Measurements from ENCODE around the gene PARP12. TPM values are rescaled to one million over a fixed set of nuclear protein-coding genes. Genes with fewer than 3 reads are reported as not detected.

The PARP12 gene
- total and polyA plus RNA-seq, 2 of the 13 experiments (the other 11 are each of a cell fraction or from before 2014, with no cell fraction given): 15.5 to 35.2 TPM

- TF ChIP-seq SOX6 (IDR thresholded peaks at IDR 0.05): no peak
- TF ChIP-seq SOX6 (CRISPR knock-in tag; IDR thresholded peaks at IDR 0.05): 0 out of 2 replicates have a peak, but pooled peaks have one; percentile 21
- no peak for TF ChIP-seq ZNF644 (CRISPR knock-in tag; IDR thresholded peaks at IDR 0.05; ENCODE audit: low read depth)
- TF ChIP-seq IRF2 (CRISPR knock-in tag; IDR thresholded peaks at IDR 0.05): peak; percentile 62; the same call in 1 of the 2 replicates
- peak; percentile 78 for TF ChIP-seq STAG1 (CRISPR knock-in tag; IDR thresholded peaks at IDR 0.05)
- TF ChIP-seq XRCC5 (optimal IDR thresholded peaks at IDR 0.05; ENCODE audit: low read length): peak; percentile 88
- no peak for TF ChIP-seq ZBTB14 (CRISPR knock-in tag; IDR thresholded peaks at IDR 0.05)
- peak; percentile 67 for TF ChIP-seq KDM2A (CRISPR knock-in tag; IDR thresholded peaks at IDR 0.05; ENCODE audit: borderline replicate concordance, low read depth)
- peak; percentile 33; the same call in 1 of the 2 replicates for TF ChIP-seq RARA (CRISPR knock-in tag; IDR thresholded peaks at IDR 0.05)
- TF ChIP-seq RFX3 (CRISPR knock-in tag; IDR thresholded peaks at IDR 0.05): no peak
- no peak for TF ChIP-seq SMYD3 (CRISPR knock-in tag; IDR thresholded peaks at IDR 0.05)
- TF ChIP-seq SCMH1 (CRISPR knock-in tag; IDR thresholded peaks at IDR 0.05; ENCODE audit: borderline replicate concordance): no peak
- TF ChIP-seq ZNF607 (CRISPR knock-in tag; IDR thresholded peaks at IDR 0.05; ENCODE audit: borderline replicate concordance): no peak
- TF ChIP-seq NR2F6 (IDR thresholded peaks at IDR 0.05): no peak
- peak; percentile 54; the same call in 1 of the 2 replicates for TF ChIP-seq NR2F6 (CRISPR knock-in tag; IDR thresholded peaks at IDR 0.05)
- TF ChIP-seq IKZF4 (CRISPR knock-in tag; IDR thresholded peaks at IDR 0.05; ENCODE audit: borderline replicate concordance, low read depth, not compliant biosample characterization): no peak
- TF ChIP-seq NFKB2 (CRISPR knock-in tag; IDR thresholded peaks at IDR 0.05; ENCODE audit: borderline replicate concordance): peak; percentile 19; the same call in 1 of the 2 replicates
- TF ChIP-seq ZFY (CRISPR knock-in tag; IDR thresholded peaks at IDR 0.05): no peak
- TF ChIP-seq SMC3 (IDR thresholded peaks at IDR 0.05; ENCODE audit: low read length): peak; percentile 29; the same call in 1 of the 2 replicates
- TF ChIP-seq KDM4B (CRISPR knock-in tag; IDR thresholded peaks at IDR 0.05): no peak; the same call in 1 of the 2 replicates
- no peak for TF ChIP-seq JARID2 (CRISPR knock-in tag; IDR thresholded peaks at IDR 0.05; ENCODE audit: insufficient replicate concordance)
- peak; percentile 34 for TF ChIP-seq PHF5A (CRISPR knock-in tag; IDR thresholded peaks at IDR 0.05; ENCODE audit: low read depth, unreplicated experiment)
- TF ChIP-seq ZNF713 (CRISPR knock-in tag; IDR thresholded peaks at IDR 0.05): no peak
- peak; percentile 25; the same call in 1 of the 2 replicates for TF ChIP-seq HNF4A (CRISPR knock-in tag; IDR thresholded peaks at IDR 0.05)
- TF ChIP-seq MLXIP (CRISPR knock-in tag; IDR thresholded peaks at IDR 0.05; ENCODE audit: borderline replicate concordance): no peak
- TF ChIP-seq POGZ (CRISPR knock-in tag; IDR thresholded peaks at IDR 0.05): no peak
- TF ChIP-seq ZIK1 (CRISPR knock-in tag; IDR thresholded peaks at IDR 0.05; ENCODE audit: borderline replicate concordance, low read depth): no peak
- TF ChIP-seq HINFP (CRISPR knock-in tag; IDR thresholded peaks at IDR 0.05; ENCODE audit: low read depth): no peak
These were observed 16.4 kb upstream of the PARP12 start (continued) for GRCh38 chr7:140079121-140079536.
